K562 (cell line): ENCODE results near the gene MAGI2. TPM values are rescaled to one million over a fixed set of nuclear protein-coding genes. Genes with fewer than 3 reads are reported as not detected.

Experiments used
- ATAC-seq: fragments of 200-7000 bp; cut with Tn5 transposase; 3 replicates; pipeline ENCODE4 v1.9.1; 2020; ENCODE audit warnings: moderate library complexity
- BruUV-seq: library from RNA; stranded (reverse); fragments of 400-500 nt; replicated peaks from 2 replicates; lab custom pipeline; 2021; lab: Mats Ljungman, UMichigan
- CTCF ChIA-PET: fragments of 300-600 bp; formaldehyde crosslinking; extraction: SDS; loops from one replicate; lab custom pipeline; 2021; ENCODE audit warnings: low intra/inter-chr PET ratio; lab: Yijun Ruan, JAX
- POLR2A ChIA-PET: fragments of 300-600, 350-650 bp; sonication (Branson Sonifier 250); formaldehyde crosslinking; extraction: SDS; loops from one replicate; lab custom pipeline; 2021; ENCODE audit warnings: antibody characterized with exemption, inconsistent platforms; lab: Yijun Ruan, JAX
- DNase-seq, 4 experiments: peaks; one replicate each; pipeline versions ENCODE4 v3.0.0 to v3.0.0-alpha.2; 2011 to 2018; ENCODE audit warnings: low spot score in 3 of 4, mixed read lengths in 3 of 4; ENCODE audit errors: extremely low read depth in 1 of 4
- FAIRE-seq: peaks from 2 replicates; lab custom pipeline; 2011; peaks lifted over from hg19 to GRCh38; lab: Jason Lieb, UNC
- H2AFZ ChIP-seq: 2 replicates; pipeline ENCODE4 v1.6.0; 2011; ENCODE audit warnings: low read depth, low read length, control low read depth, inconsistent platforms
- H3K27ac ChIP-seq: fragments of 200-600 bp; 3 replicates; pipeline ENCODE4 v1.8.0; 2011; ENCODE audit warnings: low read depth, mild to moderate bottlenecking, control low read depth, inconsistent platforms, low read length, moderate library complexity, mixed read lengths; ENCODE audit errors: extremely low read depth
- H3K27me3 ChIP-seq, 2 experiments: fragments of 300-600 bp in 1 of 2; 2 replicates in 1 of 2; 3 replicates in 1 of 2; pipeline versions ENCODE4 v1.6.0 to v1.8.0; 2011; ENCODE audit warnings: inconsistent platforms in 2 of 2, low read length in 2 of 2, mild to moderate bottlenecking in 1 of 2, mixed read lengths in 1 of 2, moderate library complexity in 1 of 2; ENCODE audit not compliant: control insufficient read depth in 2 of 2, insufficient read depth in 2 of 2
- H3K36me3 ChIP-seq: fragments of 300-600 bp; 3 replicates; pipeline ENCODE4 v1.8.0; 2011; ENCODE audit warnings: mild to moderate bottlenecking, low read length, inconsistent platforms; ENCODE audit not compliant: control insufficient read depth, insufficient read depth
- H3K4me1 ChIP-seq, 2 experiments: fragments of 200-600 bp in 1 of 2; replicated peaks in 1 of 2; 2 replicates in 1 of 2; 3 replicates in 1 of 2; pipeline versions ENCODE4 v1.5.1 to v1.8.0; 2011; ENCODE audit warnings: inconsistent platforms in 2 of 2, low read length in 2 of 2, mild to moderate bottlenecking in 1 of 2, mixed read lengths in 1 of 2, moderate library complexity in 1 of 2; ENCODE audit not compliant: control insufficient read depth in 2 of 2, insufficient read depth in 2 of 2
- H3K4me2 ChIP-seq: 2 replicates; pipeline ENCODE4 v1.6.1; 2011; ENCODE audit warnings: low read length, control low read depth, inconsistent platforms, mixed read lengths; ENCODE audit not compliant: insufficient read depth
- H3K4me3 ChIP-seq: fragments of 200-600 bp; sonication (generic), shearing (Covaris generic); 2 replicates; pipeline ENCODE4 v1.5.1; 2016; ENCODE audit warnings: control low read depth, inconsistent platforms
- H3K79me2 ChIP-seq: fragments of 200-600 bp; 3 replicates; pipeline ENCODE4 v1.8.0; 2011; ENCODE audit warnings: low read length, inconsistent platforms; ENCODE audit not compliant: control insufficient read depth, insufficient read depth
- H3K9ac ChIP-seq, 2 experiments: 2 replicates each; pipeline versions ENCODE4 v1.6.0 to v1.6.1; 2011; ENCODE audit warnings: low read depth in 2 of 2, low read length in 2 of 2, control low read depth in 1 of 2, inconsistent platforms in 1 of 2, mild to moderate bottlenecking in 1 of 2, mixed read lengths in 1 of 2; ENCODE audit not compliant: insufficient read depth in 1 of 2
- H3K9me1 ChIP-seq: one replicate; pipeline ENCODE4 v1.6.0; 2011; ENCODE audit warnings: inconsistent platforms, mild to moderate bottlenecking, low read length, moderate library complexity; ENCODE audit not compliant: control insufficient read depth, insufficient read depth
- H3K9me3 ChIP-seq: replicated peaks from 2 replicates; pipeline ENCODE4 v1.5.1; 2011; ENCODE audit warnings: low read depth, low read length, inconsistent platforms; ENCODE audit not compliant: control insufficient read depth, insufficient read depth
- H4K20me1 ChIP-seq: replicated peaks from 2 replicates; pipeline ENCODE4 v1.6.1; 2011; ENCODE audit warnings: low read length, inconsistent platforms, mixed read lengths; ENCODE audit not compliant: control insufficient read depth, insufficient read depth
- CREM ChIP-seq: IDR thresholded peaks from 2 replicates; pipeline ENCODE4 v1.6.1; 2014; ENCODE audit warnings: antibody characterized with exemption, low read depth
- EGR1 ChIP-seq: fragments of 450-650 bp; conservative IDR thresholded peaks from 2 replicates; pipeline ENCODE4 v1.6.1; 2017; ENCODE audit warnings: mild to moderate bottlenecking
- GABPA ChIP-seq: fragments of 200-800 bp; sonication (Bioruptor generic); conservative IDR thresholded peaks from 2 replicates; pipeline ENCODE4 v1.6.1; 2016; ENCODE audit warnings: low read depth, missing genetic modification characterization, missing compliant biosample characterization
- GATAD2B ChIP-seq: fragments of 450-650 bp; IDR thresholded peaks from 2 replicates; pipeline ENCODE4 v1.6.1; 2017; ENCODE audit warnings: mild to moderate bottlenecking, borderline replicate concordance
- HDAC1 ChIP-seq, 2 experiments: fragments of 450-650 bp; IDR thresholded peaks; 2 replicates each; pipeline ENCODE4 v1.6.1; 2016 to 2017; ENCODE audit warnings: inconsistent platforms in 1 of 2, mild to moderate bottlenecking in 1 of 2, moderate library complexity in 1 of 2
- NCOA6 ChIP-seq: fragments of 450-650 bp; IDR thresholded peaks from 2 replicates; pipeline ENCODE4 v1.6.1; 2017; ENCODE audit warnings: mild to moderate bottlenecking
- PCBP1 ChIP-seq: fragments of 200-400 bp; formaldehyde crosslinking; IDR thresholded peaks from 2 replicates; pipeline ENCODE4 v1.6.1; 2018; ENCODE audit warnings: mild to moderate bottlenecking, low read depth, low read length; ENCODE audit not compliant: poor library complexity, severe bottlenecking
- TAF1 ChIP-seq: IDR thresholded peaks from 2 replicates; pipeline ENCODE4 v1.6.1; 2011; ENCODE audit warnings: mild to moderate bottlenecking, low read length, moderate library complexity; ENCODE audit not compliant: insufficient read depth, control insufficient read depth, severe bottlenecking; ENCODE audit errors: extremely low read depth
- WGBS: fragments of 100-300 bp; shearing (Covaris generic); methylation state at CpG from one replicate; pipeline ENCODE4 v1.1.6; 2016; ENCODE audit warnings: low coverage, mixed read lengths; ENCODE audit not compliant: insufficient coverage; ENCODE audit errors: missing lambda C conversion rate; 5-methylcytosine and 5-hydroxymethylcytosine counted together
- in situ Hi-C: fragments of 300-500 bp; cut with MboI; formaldehyde crosslinking; loops from 4 replicates; pipeline ENCODE4 v1.15.0; 2018; ENCODE audit warnings: inconsistent platforms, mixed read lengths
- intact Hi-C: fragments of 100-400 bp; cut with micrococcal nuclease; formaldehyde crosslinking; loops from 2 replicates; pipeline ENCODE4 v1.14.2; 2022
- polyA plus RNA-seq, 8 experiments: library from polyadenylated mRNA; depleted of rRNA in 4 of 8; stranded (reverse) in 5 of 8; unstranded in 3 of 8; fragments of >200 nt; fragmentation: Nextera tagmentation in 2 of 8; fragmentation: Illumina TruSeq in 1 of 8; extraction: Ambion mirVana in 2 of 8; extraction: Trizol in 1 of 8; gene quantifications; 2 replicates each; pipeline versions ENCODE4 v1.2.1 to v1.2.3, GENCODE V29; 2011 to 2014; ENCODE audit warnings: inconsistent platforms in 1 of 8, missing spikeins in 1 of 8
- total RNA-seq, 7 experiments: library from RNA; depleted of rRNA in 6 of 7; stranded (reverse); fragments of >200 nt in 6 of 7; fragmentation: Illumina TruSeq in 2 of 7; extraction: Trizol in 2 of 7; gene quantifications; 2 replicates each; pipeline versions ENCODE4 v1.2.1 to v1.2.3, GENCODE V29; 2011 to 2021; ENCODE audit warnings: low replicate concordance in 1 of 7
- TF ChIP-seq, protein P1 (sequence below), 2 experiments: fragments of 150-350 bp in 1 of 2; IDR thresholded peaks; 2 replicates each; pipeline ENCODE4 v1.6.1; 2012 to 2016; ENCODE audit warnings: low read depth in 2 of 2, low read length in 2 of 2, mild to moderate bottlenecking in 1 of 2, moderate library complexity in 1 of 2

MAGI2 gene
- total and polyA plus RNA-seq, 9 of the 15 experiments (the other 6 are each of a cell fraction or from before 2014, with no cell fraction given) = 0.27 to 1.4 (median 0.70) TPM

- peaks cover 18 to 26% of the 10 kb centered on the region in 2 experiments for H3K4me1 ChIP-seq
- peak overlapping the region; percentile 23 to 90; a peak in 3 of 4 replicates for H3K9ac ChIP-seq
- DNase-seq (peak; percentile 93 to 94 (median 94)), ATAC-seq (peak; percentile 96), FAIRE-seq (peak; percentile 71)
- H3K27me3 ChIP-seq = peaks cover 4% of the 10 kb centered on the region in 2 experiments; a peak in 3 of 5 replicates
- H3K4me2 ChIP-seq = peak overlapping the region; percentile 78
- peak overlapping the region; percentile 47 for H3K4me3 ChIP-seq
- no TSS peak for BruUV-seq
- no peaks in the 10 kb centered on the region for H4K20me1 ChIP-seq
- intact Hi-C loops = loop anchor here (1.0 to 10.0 kb wide), 8 partner anchors 21 to 1998 kb away; partner anchors contain the start of genes PHTF2 and TMEM60
- H2AFZ ChIP-seq = peak overlapping the region; percentile 98
- H3K9me1 ChIP-seq = no peaks in the 10 kb centered on the region
- H3K27ac ChIP-seq = peak overlapping the region; percentile 63
- no peaks in the 10 kb centered on the region for H3K36me3 ChIP-seq
- ChIA-PET CTCF (interaction anchor here (0.6 to 2.5 kb wide), 4 partner anchors 20 to 519 kb away, joined by 3 to 7 read pairs (median 5); no protein-coding TSS in a partner anchor), POLR2A (interaction anchor here (0.5 to 1.6 kb wide), 7 partner anchors 9 to 528 kb away, joined by 3 to 5 read pairs (median 3); no protein-coding TSS in a partner anchor)
- WGBS = under 1% methylated on average over 22 of the region's 88 CpGs
- in situ Hi-C loops = no loop called here
- peaks cover 16% of the 10 kb centered on the region; the same call in 2 of the 3 replicates for H3K79me2 ChIP-seq
- H3K9me3 ChIP-seq = no peaks in the 10 kb centered on the region
- TF ChIP-seq NCOA6 = peak; percentile 87
- TF ChIP-seq, protein P1, sequence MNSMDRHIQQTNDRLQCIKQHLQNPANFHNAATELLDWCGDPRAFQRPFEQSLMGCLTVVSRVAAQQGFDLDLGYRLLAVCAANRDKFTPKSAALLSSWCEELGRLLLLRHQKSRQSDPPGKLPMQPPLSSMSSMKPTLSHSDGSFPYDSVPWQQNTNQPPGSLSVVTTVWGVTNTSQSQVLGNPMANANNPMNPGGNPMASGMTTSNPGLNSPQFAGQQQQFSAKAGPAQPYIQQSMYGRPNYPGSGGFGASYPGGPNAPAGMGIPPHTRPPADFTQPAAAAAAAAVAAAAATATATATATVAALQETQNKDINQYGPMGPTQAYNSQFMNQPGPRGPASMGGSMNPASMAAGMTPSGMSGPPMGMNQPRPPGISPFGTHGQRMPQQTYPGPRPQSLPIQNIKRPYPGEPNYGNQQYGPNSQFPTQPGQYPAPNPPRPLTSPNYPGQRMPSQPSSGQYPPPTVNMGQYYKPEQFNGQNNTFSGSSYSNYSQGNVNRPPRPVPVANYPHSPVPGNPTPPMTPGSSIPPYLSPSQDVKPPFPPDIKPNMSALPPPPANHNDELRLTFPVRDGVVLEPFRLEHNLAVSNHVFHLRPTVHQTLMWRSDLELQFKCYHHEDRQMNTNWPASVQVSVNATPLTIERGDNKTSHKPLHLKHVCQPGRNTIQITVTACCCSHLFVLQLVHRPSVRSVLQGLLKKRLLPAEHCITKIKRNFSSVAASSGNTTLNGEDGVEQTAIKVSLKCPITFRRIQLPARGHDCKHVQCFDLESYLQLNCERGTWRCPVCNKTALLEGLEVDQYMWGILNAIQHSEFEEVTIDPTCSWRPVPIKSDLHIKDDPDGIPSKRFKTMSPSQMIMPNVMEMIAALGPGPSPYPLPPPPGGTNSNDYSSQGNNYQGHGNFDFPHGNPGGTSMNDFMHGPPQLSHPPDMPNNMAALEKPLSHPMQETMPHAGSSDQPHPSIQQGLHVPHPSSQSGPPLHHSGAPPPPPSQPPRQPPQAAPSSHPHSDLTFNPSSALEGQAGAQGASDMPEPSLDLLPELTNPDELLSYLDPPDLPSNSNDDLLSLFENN (IDR thresholded peaks at IDR 0.05; ENCODE audit: low read depth in 2 of 2, low read length in 2 of 2) = 0 out of 4 replicates have a peak, but pooled peaks of 1 of the 2 experiments have one; percentile 36
- peak; percentile 73 for TF ChIP-seq TAF1
- TF ChIP-seq PCBP1 = peak; percentile 79
- no peak for TF ChIP-seq EGR1
- TF ChIP-seq HDAC1 (IDR thresholded peaks at IDR 0.05) = peak in 1 of 2 experiments; percentile 60; a peak in 2 of 4 replicates
- peak; percentile 90 for TF ChIP-seq GABPA
- no peak; the same call in 1 of the 2 replicates for TF ChIP-seq GATAD2B
- peak; percentile 52; the same call in 1 of the 2 replicates for TF ChIP-seq CREM
These were observed 1433.9 kb downstream of the MAGI2 start for GRCh38 chr7:78019447-78020135.
